WERI-Rb-1 (cell line): Measurements from ENCODE around the gene CFAP410.

Source experiments
- DNase-seq: peaks from one replicate; pipeline ENCODE4 v3.0.0-alpha.2; 2020
- H3K27ac ChIP-seq: fragments of 250-450 bp; sonication (Bioruptor Pico); 2 replicates; pipeline ENCODE4 v1.5.1; 2020; ENCODE audit warnings: mild to moderate bottlenecking, moderate library complexity
- H3K27me3 ChIP-seq: fragments of 250-450 bp; sonication (Bioruptor Pico); 2 replicates; pipeline ENCODE4 v1.5.1; 2021; ENCODE audit warnings: mild to moderate bottlenecking, low read depth, moderate library complexity; ENCODE audit not compliant: insufficient read depth, severe bottlenecking
- H3K36me3 ChIP-seq: fragments of 250-450 bp; sonication (Bioruptor Pico); 2 replicates; pipeline ENCODE4 v1.5.1; 2020; ENCODE audit warnings: mild to moderate bottlenecking, moderate library complexity
- H3K4me3 ChIP-seq: 2 replicates; pipeline ENCODE4 v1.5.1; 2011; ENCODE audit warnings: low read depth, mild to moderate bottlenecking, control low read depth, low read length
- H3K9me3 ChIP-seq: fragments of 250-450 bp; sonication (Bioruptor Pico); 2 replicates; pipeline ENCODE4 v1.5.1; 2021; ENCODE audit warnings: mild to moderate bottlenecking, moderate library complexity; ENCODE audit not compliant: severe bottlenecking
- TF ChIP-seq, protein P1 (sequence below): IDR thresholded peaks from 2 replicates; pipeline ENCODE4 v1.5.1; 2011; ENCODE audit warnings: low read depth, mild to moderate bottlenecking, control low read depth, inconsistent platforms, low read length

Gene CFAP410

DNA sequence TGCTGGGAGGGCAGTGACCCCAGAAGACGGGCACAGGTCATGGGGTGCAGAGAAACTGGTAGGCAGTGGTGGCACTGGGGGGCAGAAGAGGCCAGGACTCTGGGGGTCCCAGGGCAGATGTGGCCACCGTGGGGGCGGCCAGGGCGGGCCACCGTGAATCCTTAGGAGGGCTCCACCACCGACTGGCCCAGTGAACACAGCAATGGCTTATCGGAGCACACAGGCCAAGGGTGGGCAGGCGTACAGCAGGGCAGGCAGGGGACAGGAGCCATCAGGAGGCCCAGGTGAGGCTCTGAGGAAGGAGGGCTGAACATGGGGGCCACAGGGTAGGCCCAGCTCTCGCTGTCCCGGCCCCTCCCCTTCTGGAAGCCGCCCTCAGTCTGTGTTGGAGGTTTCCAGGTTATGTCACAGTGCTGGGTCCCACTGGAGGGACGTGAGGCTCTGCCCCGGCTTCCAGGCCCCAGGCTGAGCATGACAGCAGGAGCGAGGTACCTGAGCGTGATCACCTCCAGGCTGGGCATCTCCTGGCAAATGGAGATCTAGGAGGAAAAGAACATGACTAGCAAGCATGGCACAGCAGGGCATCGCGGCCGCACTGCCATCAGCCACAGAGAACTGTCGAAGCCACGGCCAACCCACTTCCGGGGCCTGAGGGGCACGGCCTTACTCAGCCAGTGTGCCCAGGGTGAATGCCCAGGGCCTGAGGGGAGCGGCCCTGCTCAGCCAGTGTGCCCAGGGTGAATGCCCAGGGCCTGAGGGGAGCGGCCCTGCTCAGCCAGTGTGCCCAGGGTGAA is 3.7 kb downstream of the CFAP410 start:
- Histone ChIP-seq H3K9me3 (no peaks in the 10 kb centered on the region), H3K36me3 (peaks cover 9% of the 10 kb centered on the region), H3K4me3 (no peak overlapping the region), H3K27ac (no peak overlapping the region), H3K27me3 (no peaks in the 10 kb centered on the region)
- no peak for DNase-seq
- TF ChIP-seq, protein P1, sequence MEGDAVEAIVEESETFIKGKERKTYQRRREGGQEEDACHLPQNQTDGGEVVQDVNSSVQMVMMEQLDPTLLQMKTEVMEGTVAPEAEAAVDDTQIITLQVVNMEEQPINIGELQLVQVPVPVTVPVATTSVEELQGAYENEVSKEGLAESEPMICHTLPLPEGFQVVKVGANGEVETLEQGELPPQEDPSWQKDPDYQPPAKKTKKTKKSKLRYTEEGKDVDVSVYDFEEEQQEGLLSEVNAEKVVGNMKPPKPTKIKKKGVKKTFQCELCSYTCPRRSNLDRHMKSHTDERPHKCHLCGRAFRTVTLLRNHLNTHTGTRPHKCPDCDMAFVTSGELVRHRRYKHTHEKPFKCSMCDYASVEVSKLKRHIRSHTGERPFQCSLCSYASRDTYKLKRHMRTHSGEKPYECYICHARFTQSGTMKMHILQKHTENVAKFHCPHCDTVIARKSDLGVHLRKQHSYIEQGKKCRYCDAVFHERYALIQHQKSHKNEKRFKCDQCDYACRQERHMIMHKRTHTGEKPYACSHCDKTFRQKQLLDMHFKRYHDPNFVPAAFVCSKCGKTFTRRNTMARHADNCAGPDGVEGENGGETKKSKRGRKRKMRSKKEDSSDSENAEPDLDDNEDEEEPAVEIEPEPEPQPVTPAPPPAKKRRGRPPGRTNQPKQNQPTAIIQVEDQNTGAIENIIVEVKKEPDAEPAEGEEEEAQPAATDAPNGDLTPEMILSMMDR: no peak

GRCh38 chr21:44334329-44335030 is 4.7 kb downstream of the CFAP410 start:
- TF ChIP-seq, protein P1: no peak
- Histone ChIP-seq H3K36me3 (peaks cover 9% of the 10 kb centered on the region), H3K27me3 (no peaks in the 10 kb centered on the region), H3K4me3 (no peak overlapping the region), H3K27ac (no peak overlapping the region), H3K9me3 (no peaks in the 10 kb centered on the region)
- no peak for DNase-seq

DNA sequence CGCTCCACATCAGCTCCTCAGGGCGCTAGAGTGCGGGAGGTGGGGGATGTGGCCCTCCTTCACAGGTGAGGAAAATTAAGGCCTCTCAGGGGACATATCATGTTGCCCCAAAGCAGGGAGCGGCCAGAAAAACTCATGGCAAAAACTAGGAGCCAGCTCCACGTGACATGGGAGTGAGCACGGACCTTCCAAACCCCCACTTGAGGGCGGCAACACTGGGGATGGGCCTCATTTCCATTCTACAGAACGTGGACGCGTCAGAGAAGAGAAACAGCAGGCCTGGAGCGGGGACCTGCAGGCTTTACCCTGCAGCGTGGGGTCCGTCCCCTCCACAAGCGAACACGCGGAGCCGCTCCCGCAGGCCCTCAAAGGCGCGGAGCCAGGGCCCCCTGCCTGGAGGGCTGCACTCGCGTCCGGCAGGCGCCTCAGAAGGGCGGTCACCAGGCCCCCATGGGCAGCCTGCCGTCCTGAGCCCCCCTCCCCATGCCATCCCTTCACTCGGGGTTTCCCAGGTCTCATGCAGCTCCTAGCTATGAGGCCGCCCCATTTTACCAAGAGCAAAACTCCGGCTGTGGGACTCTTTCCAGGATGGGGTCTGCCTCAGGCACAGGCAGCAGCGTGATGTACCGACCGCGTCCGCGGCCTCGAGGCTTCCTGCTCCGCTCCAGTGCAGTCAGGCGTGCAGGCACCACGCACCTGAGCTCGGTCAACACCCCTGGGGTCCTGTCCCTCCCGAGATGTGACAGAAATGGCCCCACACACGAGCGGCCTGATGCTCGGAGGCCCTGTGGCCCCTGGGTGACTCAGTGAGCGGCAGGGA is 5.5 kb downstream of the CFAP410 start:
- TF ChIP-seq, protein P1: no peak
- no peak for DNase-seq
- no peaks in the 10 kb centered on the region for H3K27me3 ChIP-seq
- H3K9me3 ChIP-seq: no peaks in the 10 kb centered on the region
- H3K4me3 ChIP-seq: no peak overlapping the region
- peaks cover 9% of the 10 kb centered on the region for H3K36me3 ChIP-seq
- H3K27ac ChIP-seq: no peak overlapping the region

DNA sequence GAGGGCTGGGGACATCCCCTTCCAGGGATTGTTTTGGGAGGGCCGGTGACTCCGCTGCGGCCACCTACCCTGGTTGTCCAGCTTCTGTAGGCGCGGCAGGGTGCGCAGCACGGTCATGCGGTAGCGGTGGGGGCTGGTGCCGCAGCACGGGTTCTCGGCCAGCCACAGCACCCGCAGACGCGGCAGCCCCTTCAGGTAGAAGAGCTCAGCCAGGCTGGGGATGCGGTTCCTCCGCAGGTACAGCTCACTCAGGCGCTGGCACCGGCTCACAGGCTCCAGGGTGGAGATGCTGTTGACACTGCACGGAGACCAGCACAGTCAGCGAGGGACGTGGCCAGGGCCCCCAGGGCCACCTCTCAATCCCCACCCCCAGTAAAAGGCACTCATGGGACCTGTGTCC is 6.2 kb downstream of the CFAP410 start:
- no peak overlapping the region for H3K4me3 ChIP-seq
- no peak overlapping the region for H3K27ac ChIP-seq
- peaks cover 13% of the 10 kb centered on the region for H3K36me3 ChIP-seq
- no peaks in the 10 kb centered on the region for H3K9me3 ChIP-seq
- DNase-seq: no peak
- H3K27me3 ChIP-seq: no peaks in the 10 kb centered on the region
- TF ChIP-seq, protein P1: no peak

- Histone ChIP-seq H3K4me3 (no peak overlapping the region), H3K9me3 (no peaks in the 10 kb centered on the region), H3K36me3 (peaks cover 19% of the 10 kb centered on the region), H3K27ac (no peak overlapping the region), H3K27me3 (no peaks in the 10 kb centered on the region)
- TF ChIP-seq, protein P1: no peak
- no peak for DNase-seq
These were observed 6.8 kb downstream of the CFAP410 start for GRCh38 chr21:44332383-44332782.
